Hindlimb muscle (tissue), 1 donor: ENCODE results near the gene CLASP2. TPM values are rescaled to one million over a fixed set of nuclear protein-coding genes. Genes with fewer than 3 reads are reported as not detected.
A peak's percentile ranks its signal among the peaks of the same experiment; 100 is the strongest.
"Not testable (repeated sequence)": the region's sequence is repeated elsewhere in the genome, so short reads cannot be mapped to it uniquely, and the experiment has no call there.

Source experiments
- DNase-seq: peaks from one replicate; pipeline ENCODE4 v3.0.0-alpha.2; 2013
- polyA plus RNA-seq: library from polyadenylated mRNA; unstranded; fragments of 120-200 nt; gene quantifications from one replicate; pipeline ENCODE4 v1.2.1, GENCODE V29; 2013; ENCODE audit not compliant: insufficient read length

The CLASP2 gene
- polyA plus RNA-seq, 1 donor: 49.0 TPM

DNA sequence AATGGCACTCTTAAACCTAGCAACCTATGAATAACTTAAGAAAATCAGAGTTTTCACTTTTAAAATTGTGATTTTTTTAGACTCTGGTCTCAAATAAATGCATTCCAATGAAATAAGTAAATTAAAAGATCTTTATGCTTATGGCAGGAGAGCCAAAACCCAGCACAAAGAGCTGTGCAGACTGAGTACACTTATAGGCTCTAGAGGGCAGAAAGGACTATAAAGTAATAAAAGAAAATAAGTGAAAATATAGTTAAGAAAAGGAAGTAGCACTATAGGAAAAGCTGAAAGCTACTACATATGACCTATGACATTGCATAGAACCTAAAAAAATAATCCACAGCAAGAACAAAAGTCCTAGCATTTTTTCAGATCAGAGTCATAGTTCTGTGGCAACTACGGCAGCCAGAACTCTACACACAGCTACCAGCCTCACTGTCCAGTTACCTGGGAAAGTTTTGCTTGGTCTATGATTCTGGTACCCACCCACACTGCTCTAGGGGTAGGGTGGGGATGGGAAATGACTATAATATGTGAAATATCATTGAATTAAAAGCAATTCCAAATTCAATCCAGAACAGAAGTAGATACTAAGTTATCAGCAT is 30.5 kb downstream of the CLASP2 start:
- no peak for DNase-seq

DNA sequence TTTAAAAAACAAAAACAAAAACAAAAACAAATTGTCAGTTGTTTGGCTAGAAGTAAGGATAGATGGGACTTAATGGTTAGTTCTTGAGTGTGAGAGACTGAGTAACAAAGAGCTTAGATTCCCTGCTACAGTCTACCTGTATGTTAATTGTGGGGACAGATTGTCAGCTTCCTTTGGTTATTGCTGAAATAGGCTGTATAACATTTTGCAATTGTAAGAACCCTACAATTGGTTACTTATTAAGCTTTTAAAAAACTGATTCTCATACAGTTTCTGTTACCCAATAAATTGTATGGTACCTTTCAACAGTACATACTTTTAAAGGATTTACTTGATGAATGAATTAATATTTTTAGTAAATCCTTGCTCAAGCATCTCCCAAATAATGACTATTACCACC is 35.3 kb downstream of the CLASP2 start:
- no peak for DNase-seq

DNA sequence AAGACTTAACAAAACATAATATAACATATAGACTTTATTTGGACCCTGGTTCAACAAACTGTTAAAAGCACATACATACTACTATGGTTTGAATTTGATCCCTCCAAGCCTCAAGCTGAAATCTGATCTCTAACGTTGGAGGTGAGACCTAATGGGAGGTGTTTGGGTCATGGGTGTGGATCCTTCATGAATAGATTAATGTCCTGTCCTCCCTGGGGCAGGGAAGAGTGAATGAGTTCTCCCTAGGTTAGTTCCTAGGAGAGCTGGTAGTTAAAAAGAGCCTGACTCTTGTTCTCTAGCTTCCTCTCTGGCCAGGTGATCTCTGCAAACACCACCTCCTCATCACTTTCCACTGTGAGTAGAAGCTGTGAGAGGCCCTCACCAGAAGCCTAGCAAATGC is 36.4 kb downstream of the CLASP2 start:
- DNase-seq: no peak

DNA sequence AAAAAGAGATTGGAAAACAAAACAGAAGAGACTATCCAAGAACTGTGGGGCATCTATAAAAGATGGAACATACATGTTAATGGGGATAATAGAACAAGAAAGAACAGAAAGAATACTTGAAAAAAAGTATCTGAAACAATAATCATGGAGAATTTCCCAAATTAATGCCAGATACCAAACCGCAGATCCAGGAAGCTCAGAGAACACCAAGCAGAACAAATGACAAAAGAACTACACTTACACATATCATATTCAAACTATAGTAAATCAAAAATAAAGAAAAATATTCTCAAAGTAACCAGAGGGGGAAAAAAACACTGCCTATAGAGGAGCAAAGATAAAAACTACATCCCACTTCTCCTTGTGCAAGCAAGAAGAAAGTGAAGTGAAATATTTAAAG is 40.0 kb downstream of the CLASP2 start:
- no peak for DNase-seq

- not testable (repeated sequence) for DNase-seq
These were observed 44.6 kb downstream of the CLASP2 start for GRCh38 chr3:33673436-33673835.

- no peak for DNase-seq
These were observed 49.4 kb downstream of the CLASP2 start for GRCh38 chr3:33668618-33669017.

GRCh38 chr3:33665294-33665693 is 52.8 kb downstream of the CLASP2 start:
- DNase-seq: no peak

DNA sequence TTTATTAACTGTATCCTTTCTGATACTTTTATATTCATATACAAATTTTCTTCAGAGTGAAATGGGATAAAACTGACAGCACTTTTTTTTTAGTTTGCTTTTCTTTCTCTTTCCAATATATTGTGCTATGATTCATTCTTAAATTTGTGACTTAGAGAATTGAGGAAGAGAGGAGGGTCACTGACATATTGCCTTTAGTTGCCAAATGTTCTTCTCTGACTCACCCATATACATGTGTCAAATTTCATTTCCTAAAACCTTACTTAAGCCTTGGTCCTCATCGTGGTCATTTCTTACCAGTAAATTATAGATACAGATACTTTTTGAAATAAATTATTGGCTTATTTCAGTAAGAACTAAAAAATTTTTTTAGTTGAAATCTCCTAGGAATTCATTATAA is 53.9 kb downstream of the CLASP2 start:
- no peak for DNase-seq

GRCh38 chr3:33663042-33663441 is 55.0 kb downstream of the CLASP2 start:
- no peak for DNase-seq

GRCh38 chr3:33659856-33660434 is 58.1 kb downstream of the CLASP2 start:
- DNase-seq: peak; percentile 35

- peak; percentile 87 for DNase-seq
These were observed 58.8 kb downstream of the CLASP2 start for GRCh38 chr3:33658991-33659848.

- no peak for DNase-seq
These were observed 59.4 kb downstream of the CLASP2 start for GRCh38 chr3:33658621-33658990.

GRCh38 chr3:33658039-33658438 is 60.0 kb downstream of the CLASP2 start:
- DNase-seq: no peak

GRCh38 chr3:33652736-33653135 is 65.3 kb downstream of the CLASP2 start:
- no peak for DNase-seq

DNA sequence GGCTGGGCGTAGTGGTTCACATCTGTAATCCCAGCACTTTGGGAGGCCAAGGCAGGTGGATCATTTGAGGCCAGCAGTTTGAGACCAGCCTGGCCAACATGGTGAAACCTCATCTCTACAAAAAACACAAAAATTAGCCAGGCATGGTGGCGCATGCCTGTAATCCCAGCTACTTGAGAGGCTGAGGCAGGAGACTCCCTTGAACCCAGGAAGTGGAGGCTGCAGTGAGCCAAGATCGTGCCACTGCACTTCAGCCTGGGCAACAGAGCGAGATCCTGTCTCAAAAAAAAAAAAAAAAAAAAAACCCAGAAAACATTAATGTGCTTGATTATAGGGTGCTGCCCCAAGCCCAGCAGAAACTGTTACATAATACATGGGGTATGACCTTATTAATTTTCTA is 67.0 kb downstream of the CLASP2 start:
- not testable (repeated sequence) for DNase-seq

DNA sequence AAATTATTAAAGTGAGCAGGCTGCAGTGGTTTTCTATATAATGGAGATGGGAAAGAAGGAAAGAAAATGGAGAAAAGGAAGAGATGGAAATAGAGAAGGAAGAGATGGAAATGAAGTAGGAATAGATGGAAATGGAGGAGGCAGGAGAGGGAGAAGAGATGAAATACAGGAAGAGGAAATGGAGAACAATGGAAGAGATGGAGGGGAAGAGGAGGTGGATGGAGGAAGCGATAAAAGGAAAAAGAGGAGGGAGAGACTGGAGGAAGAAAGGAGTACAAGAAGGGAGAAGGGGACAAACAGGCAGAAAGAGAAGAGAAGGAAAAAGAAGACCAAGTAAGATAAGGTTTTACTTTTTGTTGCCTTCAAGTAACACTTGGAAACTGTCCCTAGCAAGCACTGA is 67.6 kb downstream of the CLASP2 start:
- no peak for DNase-seq

- DNase-seq: no peak
These were observed 69.3 kb downstream of the CLASP2 start for GRCh38 chr3:33648793-33649192.

GRCh38 chr3:33646406-33646805 is 71.6 kb downstream of the CLASP2 start:
- DNase-seq: peak; percentile 52

GRCh38 chr3:33645060-33645647 is 72.9 kb downstream of the CLASP2 start:
- DNase-seq: peak; percentile 17

DNA sequence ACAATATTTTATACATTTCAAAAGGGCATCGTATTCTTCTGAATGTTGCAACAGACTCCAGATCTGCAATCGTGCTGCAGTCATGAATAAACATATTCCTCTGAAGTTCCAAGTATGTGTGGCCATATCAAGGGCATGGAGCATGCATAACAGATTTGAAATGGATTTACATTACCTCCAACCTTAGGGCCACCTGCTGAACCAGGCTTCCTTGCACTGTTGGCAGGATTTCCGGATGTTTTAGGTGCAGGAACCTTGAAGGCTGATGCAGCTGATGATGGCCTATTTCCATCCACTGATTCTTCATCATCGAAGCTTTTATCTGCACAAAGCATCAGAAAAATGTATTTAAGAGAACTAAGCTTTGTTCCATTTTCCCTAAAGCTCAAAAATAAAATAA is 73.5 kb downstream of the CLASP2 start:
- DNase-seq: no peak

DNA sequence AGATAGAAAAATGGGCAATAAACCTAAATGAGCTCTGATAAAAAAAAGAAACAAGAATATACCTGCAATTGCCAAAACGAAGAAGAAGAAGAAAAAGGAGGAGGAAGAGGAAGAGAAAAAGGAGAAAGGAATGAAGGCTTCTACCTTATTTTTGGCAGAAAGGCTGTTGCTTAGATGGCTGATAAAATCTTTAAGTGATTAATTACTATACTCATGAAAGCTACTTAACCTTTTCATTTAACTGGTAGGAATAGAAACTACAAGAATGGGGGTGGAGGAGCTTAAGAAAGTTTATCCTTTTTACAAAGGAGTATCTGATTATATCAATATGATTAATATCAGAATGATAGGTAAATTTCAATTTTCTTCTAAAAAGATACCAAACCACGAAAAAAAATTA is 75.2 kb downstream of the CLASP2 start:
- no peak for DNase-seq

- no peak for DNase-seq
These were observed 78.2 kb downstream of the CLASP2 start for GRCh38 chr3:33639889-33640288.

DNA sequence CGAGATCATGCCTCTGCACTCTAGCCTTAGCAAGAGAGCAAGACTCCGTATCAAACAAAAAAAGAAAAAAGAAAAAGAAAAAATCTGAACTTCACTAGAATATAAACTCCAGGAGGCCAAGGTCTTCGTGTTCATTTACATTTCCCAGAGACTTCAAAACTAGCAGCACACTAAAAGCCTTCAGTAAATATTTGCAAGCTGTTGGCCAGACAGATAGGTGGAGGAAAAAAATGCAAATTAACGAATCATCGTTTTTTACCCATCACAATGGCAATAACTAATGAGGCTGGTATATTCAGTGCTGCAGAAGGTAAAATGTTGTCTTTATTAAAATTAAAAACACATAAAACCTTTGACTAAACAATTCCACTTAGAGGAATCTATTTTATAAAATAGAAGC is 80.6 kb downstream of the CLASP2 start:
- no peak for DNase-seq
